ENCODE measurements around the gene GPC1.

Gene GPC1

GRCh38 chr2:240510513-240511210, 75.2 kb downstream of the GPC1 start:
- Histone ChIP-seq H3K36me3 (ENCODE audit: control insufficient read depth, insufficient read depth, low read length) (no peaks in the 10 kb centered on the region), H3K4me3 (ENCODE audit: low read depth, low read length) (no peak overlapping the region), H3K27me3 (ENCODE audit: control insufficient read depth, insufficient read depth, low read length) (no peaks in the 10 kb centered on the region), H3K4me1 (ENCODE audit: control insufficient read depth, insufficient read depth, low read length) (no peaks in the 10 kb centered on the region), H3K9me3 (ENCODE audit: control insufficient read depth, insufficient read depth, low read depth, low read length) (no peaks in the 10 kb centered on the region), H3K27ac (ENCODE audit: low read depth, low read length) (no peak overlapping the region), H3K9ac (ENCODE audit: low read length) (no peak overlapping the region)

DNA sequence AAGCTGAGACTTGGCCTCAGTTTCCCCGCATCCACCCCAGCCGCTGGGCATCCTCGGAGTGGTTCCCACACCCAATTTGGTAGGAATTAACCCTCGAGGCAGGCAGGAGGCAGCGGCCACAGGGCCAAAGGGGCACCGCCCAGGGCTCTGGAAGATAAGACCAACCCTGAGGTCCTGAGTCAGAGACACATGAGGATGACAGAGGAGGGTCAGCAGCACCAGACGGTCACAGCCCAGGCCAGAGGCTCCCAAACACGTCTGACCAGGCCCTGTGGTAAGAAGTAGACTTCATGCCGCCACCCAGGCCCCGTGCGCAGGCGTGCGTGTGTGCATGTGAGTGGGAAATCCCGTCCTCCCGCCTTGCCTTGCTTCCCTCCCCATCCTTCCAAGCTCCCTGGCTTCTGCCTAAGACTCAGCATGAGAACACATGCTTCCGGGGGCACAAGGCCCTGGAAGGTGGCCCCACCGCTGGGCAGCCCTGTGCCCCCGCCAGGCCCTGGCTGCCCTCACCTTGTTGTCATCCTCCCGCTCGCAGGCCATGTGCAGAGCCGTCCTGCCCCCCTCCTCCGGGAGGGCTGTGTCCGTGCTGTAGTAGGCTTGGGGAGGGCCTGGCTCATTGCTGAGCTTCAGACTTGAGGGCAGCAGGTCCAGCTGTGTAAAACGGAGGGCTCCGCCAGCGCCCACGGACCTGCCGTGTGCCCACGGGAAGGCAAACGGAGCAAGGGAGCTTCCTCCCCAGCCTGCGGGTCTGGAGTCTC, 76.1 kb downstream of the GPC1 start:
- Histone ChIP-seq H3K9me3 (ENCODE audit: control insufficient read depth, insufficient read depth, low read depth, low read length) (no peaks in the 10 kb centered on the region), H3K9ac (ENCODE audit: low read length) (no peak overlapping the region), H3K27me3 (ENCODE audit: control insufficient read depth, insufficient read depth, low read length) (no peaks in the 10 kb centered on the region), H3K27ac (ENCODE audit: low read depth, low read length) (no peak overlapping the region), H3K36me3 (ENCODE audit: control insufficient read depth, insufficient read depth, low read length) (no peaks in the 10 kb centered on the region), H3K4me3 (ENCODE audit: low read depth, low read length) (no peak overlapping the region), H3K4me1 (ENCODE audit: control insufficient read depth, insufficient read depth, low read length) (no peaks in the 10 kb centered on the region)

GRCh38 chr2:240512109-240512485, 76.6 kb downstream of the GPC1 start:
- no peaks in the 10 kb centered on the region for H3K4me1 ChIP-seq (ENCODE audit: control insufficient read depth, insufficient read depth, low read length)
- H3K27ac ChIP-seq (ENCODE audit: low read depth, low read length): no peak overlapping the region
- H3K4me3 ChIP-seq (ENCODE audit: low read depth, low read length): no peak overlapping the region
- H3K9ac ChIP-seq (ENCODE audit: low read length): no peak overlapping the region
- H3K27me3 ChIP-seq (ENCODE audit: control insufficient read depth, insufficient read depth, low read length): no peaks in the 10 kb centered on the region
- H3K36me3 ChIP-seq (ENCODE audit: control insufficient read depth, insufficient read depth, low read length): no peaks in the 10 kb centered on the region
- H3K9me3 ChIP-seq (ENCODE audit: control insufficient read depth, insufficient read depth, low read depth, low read length): no peaks in the 10 kb centered on the region

GRCh38 chr2:240512666-240513535, 77.4 kb downstream of the GPC1 start:
- Histone ChIP-seq H3K27ac (ENCODE audit: low read depth, low read length) (no peak overlapping the region), H3K9ac (ENCODE audit: low read length) (no peak overlapping the region), H3K4me1 (ENCODE audit: control insufficient read depth, insufficient read depth, low read length) (no peaks in the 10 kb centered on the region), H3K36me3 (ENCODE audit: control insufficient read depth, insufficient read depth, low read length) (no peaks in the 10 kb centered on the region), H3K27me3 (ENCODE audit: control insufficient read depth, insufficient read depth, low read length) (no peaks in the 10 kb centered on the region), H3K4me3 (ENCODE audit: low read depth, low read length) (no peak overlapping the region), H3K9me3 (ENCODE audit: control insufficient read depth, insufficient read depth, low read depth, low read length) (no peaks in the 10 kb centered on the region)

- H3K27ac ChIP-seq (ENCODE audit: low read depth, low read length): no peak overlapping the region
- H3K27me3 ChIP-seq (ENCODE audit: control insufficient read depth, insufficient read depth, low read length): peaks cover 6% of the 10 kb centered on the region
- H3K9ac ChIP-seq (ENCODE audit: low read length): no peak overlapping the region
- H3K4me3 ChIP-seq (ENCODE audit: low read depth, low read length): no peak overlapping the region
- H3K36me3 ChIP-seq (ENCODE audit: control insufficient read depth, insufficient read depth, low read length): no peaks in the 10 kb centered on the region
- no peaks in the 10 kb centered on the region for H3K4me1 ChIP-seq (ENCODE audit: control insufficient read depth, insufficient read depth, low read length)
- H3K9me3 ChIP-seq (ENCODE audit: control insufficient read depth, insufficient read depth, low read depth, low read length): no peaks in the 10 kb centered on the region
Observed at GRCh38 chr2:240513549-240514287, 78.3 kb downstream of the GPC1 start.

GRCh38 chr2:240514631-240515030, 79.2 kb downstream of the GPC1 start:
- H3K9ac ChIP-seq (ENCODE audit: low read length): no peak overlapping the region

GRCh38 chr2:240517342-240517741, 81.9 kb downstream of the GPC1 start:
- no peak overlapping the region for H3K4me3 ChIP-seq (ENCODE audit: low read depth, low read length)
- H3K4me1 ChIP-seq (ENCODE audit: control insufficient read depth, insufficient read depth, low read length): no peaks in the 10 kb centered on the region
- H3K9ac ChIP-seq (ENCODE audit: low read length): no peak overlapping the region
- no peak overlapping the region for H3K27ac ChIP-seq (ENCODE audit: low read depth, low read length)
- H3K36me3 ChIP-seq (ENCODE audit: control insufficient read depth, insufficient read depth, low read length): no peaks in the 10 kb centered on the region
- H3K9me3 ChIP-seq (ENCODE audit: control insufficient read depth, insufficient read depth, low read depth, low read length): 0 out of 2 replicates have a peak, but pooled peaks cover 4% of the 10 kb centered on the region
- H3K27me3 ChIP-seq (ENCODE audit: control insufficient read depth, insufficient read depth, low read length): peaks cover 30% of the 10 kb centered on the region

More at GRCh38 chr2:240514631-240515030, 79.2 kb downstream of the GPC1 start:
- Histone ChIP-seq H3K9me3 (ENCODE audit: control insufficient read depth, insufficient read depth, low read depth, low read length) (no peaks in the 10 kb centered on the region), H3K27me3 (ENCODE audit: control insufficient read depth, insufficient read depth, low read length) (peaks cover 15% of the 10 kb centered on the region), H3K4me1 (ENCODE audit: control insufficient read depth, insufficient read depth, low read length) (no peaks in the 10 kb centered on the region), H3K27ac (ENCODE audit: low read depth, low read length) (no peak overlapping the region), H3K36me3 (ENCODE audit: control insufficient read depth, insufficient read depth, low read length) (no peaks in the 10 kb centered on the region), H3K4me3 (ENCODE audit: low read depth, low read length) (no peak overlapping the region)

Data from HUES6 (cell line).